ENCODE results near the gene SHISAL1. TPM values are rescaled to one million over a fixed set of nuclear protein-coding genes. Genes with fewer than 3 reads are reported as not detected.

Gene SHISAL1
- total and polyA plus RNA-seq, 10 of the 15 experiments (the other 5 are each of a cell fraction or from before 2014, with no cell fraction given), result not detected

DNA sequence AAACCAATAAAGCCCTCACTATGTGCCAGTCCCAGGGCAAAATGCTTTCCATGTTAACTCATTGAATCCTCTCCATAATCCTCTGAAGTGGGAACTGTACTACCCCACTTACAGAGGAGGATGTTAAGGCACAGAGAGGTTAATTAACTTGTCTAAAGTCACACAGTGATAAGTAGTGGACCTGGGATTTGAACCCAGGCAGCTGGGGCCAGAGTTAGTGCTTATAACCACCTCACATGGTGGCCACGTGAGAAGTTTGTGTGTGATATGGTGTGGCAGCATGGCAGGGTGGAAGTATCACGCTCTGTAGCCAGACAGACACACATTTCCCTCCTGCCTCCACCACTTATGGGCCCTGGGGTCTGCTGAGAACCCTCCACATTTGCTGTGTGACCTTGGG is 115.5 kb downstream of the SHISAL1 start:
- H4K20me1 ChIP-seq (ENCODE audit: control insufficient read depth, insufficient read depth), result no peaks in the 10 kb centered on the region
- DNase-seq (ENCODE audit: low read depth, low spot score) (no peak), FAIRE-seq (no peak), ATAC-seq (no peak)
- H3K4me1 ChIP-seq (ENCODE audit: control insufficient read depth, insufficient read depth, low read length), result peaks cover 29% of the 10 kb centered on the region
- TF ChIP-seq SPI1 (IDR thresholded peaks at IDR 0.05; ENCODE audit: borderline replicate concordance, insufficient read depth, low read depth, low read length) (no peak), ZNF217 (IDR thresholded peaks at IDR 0.05) (no peak), RELA (IDR thresholded peaks at IDR 0.05; ENCODE audit: borderline replicate concordance, partially characterized antibody) (no peak), ZZZ3 (IDR thresholded peaks at IDR 0.05; ENCODE audit: control insufficient read depth, insufficient read length, low read depth) (no peak), LARP7 (IDR thresholded peaks at IDR 0.05) (no peak), HDAC2 (IDR thresholded peaks at IDR 0.05) (no peak), ZNF622 (IDR thresholded peaks at IDR 0.05) (no peak), KDM1A (IDR thresholded peaks at IDR 0.05; ENCODE audit: borderline replicate concordance) (no peak), RAD21 (IDR thresholded peaks at IDR 0.05; ENCODE audit: insufficient read depth, low read depth, low read length) (no peak), ZSCAN29 (IDR thresholded peaks at IDR 0.05) (no peak), RBBP5 (conservative IDR thresholded peaks at IDR 0.05) (no peak)
- no peaks in the 10 kb centered on the region for H3K27me3 ChIP-seq (replicated peaks in 1 of 2; ENCODE audit: control insufficient read depth in 2 of 2, insufficient read depth in 2 of 2, low read length in 1 of 2)
- no TSS peak for BruUV-seq (replicated peaks)
- ChIA-PET SMC1A (ENCODE audit: uncharacterized antibody, unreplicated experiment) (no interaction called here), CTCF (interaction anchor here (1.8 kb wide), 1 partner anchor 111 kb away, joined by 4 read pairs; no protein-coding TSS in a partner anchor), RAD21 (ENCODE audit: unreplicated experiment) (no interaction called here), POLR2A (no interaction called here)
- WGBS (ENCODE audit: insufficient coverage, insufficient replicate concordance, low lambda C conversion rate, missing lambda C conversion rate), result 43% methylated on average over 2 of the region's 2 CpGs
- in situ Hi-C loops (cut with MboI), result no loop called here
- H3K4me2 ChIP-seq (ENCODE audit: control insufficient read depth, insufficient read depth), result no peak overlapping the region
- no peak overlapping the region for H3K9ac ChIP-seq (ENCODE audit: control insufficient read depth, insufficient read depth, low read length)
- intact Hi-C loops (cut with micrococcal nuclease; ENCODE audit: unreplicated experiment), result no loop called here
- H3K27ac ChIP-seq (ENCODE audit: control insufficient read depth, insufficient read depth), result no peak overlapping the region
- H3K9me3 ChIP-seq (replicated peaks; ENCODE audit: control insufficient read depth, insufficient read depth, low read length), result no peaks in the 10 kb centered on the region
- no peak overlapping the region for H2AFZ ChIP-seq (ENCODE audit: control insufficient read depth, low read depth, low read length)
- H3K79me2 ChIP-seq (ENCODE audit: control insufficient read depth, insufficient read depth, low read length), result no peaks in the 10 kb centered on the region
- H3K4me3 ChIP-seq, result no peak overlapping the region
- H3K36me3 ChIP-seq (ENCODE audit: control insufficient read depth in 2 of 2, insufficient read depth in 2 of 2, low read length in 1 of 2), result 0 out of 4 replicates have a peak, but pooled peaks cover 0 to 2% of the 10 kb centered on the region in 2 experiments

Data from GM12878 (cell line).